GM18505 (cell line): ENCODE measurements around the gene GDF2.

Experiments
- ATAC-seq: cut with Tn5 transposase; IDR thresholded peaks from one replicate; pipeline ENCODE4 v1.9.1; 2021; ENCODE audit not compliant: unreplicated experiment
- POLR2A ChIP-seq: IDR thresholded peaks from 4 replicates; pipeline ENCODE4 v1.6.1; 2011; ENCODE audit warnings: borderline replicate concordance; ENCODE audit not compliant: insufficient read depth, insufficient read length; ENCODE audit errors: extremely low read depth

GDF2 gene

GRCh38 chr10:47286116-47286505, 36.1 kb upstream of the GDF2 start:
- no peak for TF ChIP-seq POLR2A
- ATAC-seq = no peak

DNA sequence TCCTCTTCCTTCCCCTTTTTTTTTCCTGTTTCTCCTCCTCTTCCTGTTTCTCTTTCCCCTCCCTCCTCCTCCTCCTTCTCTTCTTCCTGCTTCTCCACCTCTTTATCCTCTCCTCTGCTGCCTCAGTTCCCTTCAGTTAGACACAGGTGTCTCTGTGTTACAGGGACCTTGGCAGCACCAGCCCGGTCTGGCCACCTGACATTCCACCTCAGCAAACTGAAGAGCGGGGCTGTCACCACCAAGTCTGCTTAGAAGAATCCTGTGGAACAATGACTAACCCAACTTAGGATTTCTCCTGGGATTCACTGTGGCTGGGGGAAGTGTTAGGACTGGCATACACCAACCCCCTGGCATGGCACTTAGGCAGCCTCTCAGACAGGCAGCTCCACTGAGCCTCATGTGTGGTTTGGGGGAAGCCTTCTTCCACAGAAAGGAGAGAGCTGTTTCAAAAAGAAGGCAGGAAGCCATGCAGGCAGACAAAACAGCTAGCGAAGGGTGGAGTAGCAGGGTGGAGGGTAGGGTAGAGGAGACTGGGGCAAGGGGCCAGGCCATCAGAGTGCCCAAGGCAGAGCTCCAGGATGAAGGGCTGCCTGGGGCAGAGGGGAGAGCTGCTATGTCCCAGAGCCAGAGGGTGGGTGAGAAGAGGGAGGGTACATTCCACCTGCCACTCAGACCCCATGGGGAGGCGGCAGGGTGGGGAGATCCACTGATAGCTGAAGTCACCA, 35.5 kb upstream of the GDF2 start:
- no peak for TF ChIP-seq POLR2A
- ATAC-seq = no peak

GRCh38 chr10:47287365-47287802, 34.9 kb upstream of the GDF2 start:
- TF ChIP-seq POLR2A = no peak
- ATAC-seq = no peak

DNA sequence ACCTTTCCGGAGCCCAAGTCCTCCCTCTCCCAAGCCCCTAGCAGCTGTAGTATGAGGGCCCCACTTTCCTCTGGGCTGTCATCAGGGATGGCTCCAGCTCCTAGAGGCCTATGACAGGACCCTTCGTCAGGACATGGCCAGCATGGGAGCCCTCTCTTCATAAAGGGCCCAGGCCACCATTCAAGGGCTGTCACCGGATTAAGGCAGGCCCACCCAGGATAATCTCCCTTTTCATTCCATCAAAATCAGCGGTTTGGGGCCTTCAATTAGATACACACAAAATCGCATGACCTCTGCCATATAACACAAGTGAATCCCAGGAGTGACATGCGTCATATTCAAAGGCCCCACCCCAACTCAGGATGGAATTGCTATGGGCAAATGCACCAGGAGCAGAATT, 34.4 kb upstream of the GDF2 start:
- TF ChIP-seq POLR2A = no peak
- ATAC-seq = no peak

DNA sequence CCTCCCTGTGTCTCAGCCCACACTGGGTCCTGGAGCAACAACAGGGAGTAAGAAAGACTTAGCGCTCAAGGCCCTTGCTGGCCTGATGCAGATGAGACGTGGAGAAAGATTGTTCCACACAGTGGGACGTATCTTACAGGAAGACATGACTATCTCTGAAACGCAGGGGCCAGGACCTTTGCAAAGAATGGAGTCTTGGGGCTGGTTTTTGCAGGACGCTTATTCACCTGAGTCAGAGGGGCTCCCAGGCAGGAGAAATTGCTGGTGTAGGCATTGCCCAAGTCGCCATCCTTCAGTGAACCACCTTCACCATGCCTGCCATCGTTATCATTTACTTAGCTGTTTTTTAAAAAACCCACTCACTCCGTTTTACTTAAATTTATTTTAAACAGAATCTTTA, 34.0 kb upstream of the GDF2 start:
- no peak for TF ChIP-seq POLR2A
- ATAC-seq = no peak

DNA sequence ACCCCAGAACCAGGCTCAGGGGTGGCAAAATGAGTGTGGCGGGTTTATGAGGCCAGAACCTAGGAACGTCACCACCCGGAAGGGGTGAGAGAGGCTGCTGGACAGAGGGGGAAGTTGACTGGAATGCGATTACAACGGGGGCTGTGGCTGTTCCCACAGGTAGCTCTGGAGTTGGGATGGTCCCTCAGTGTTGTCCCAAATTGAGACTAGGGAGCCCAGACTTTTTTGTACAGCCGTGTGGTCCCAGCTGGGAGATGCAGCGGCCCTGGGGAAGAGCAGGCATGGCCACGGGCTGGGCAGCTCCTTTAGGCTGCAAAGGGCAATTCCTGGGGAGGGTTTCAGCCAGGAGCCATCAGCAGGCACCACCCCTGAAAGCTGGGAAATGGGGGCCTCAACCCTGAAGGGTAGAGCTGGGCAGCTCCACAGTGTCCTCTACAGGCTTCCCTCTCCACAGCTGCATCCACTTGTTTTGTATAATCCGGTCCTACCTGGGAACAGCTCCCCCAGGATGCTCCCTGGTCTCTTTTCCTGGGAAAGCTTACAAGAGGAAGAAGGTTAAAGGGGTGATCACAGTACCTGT, 33.2 kb upstream of the GDF2 start:
- no peak for TF ChIP-seq POLR2A
- ATAC-seq = no peak

- TF ChIP-seq POLR2A = no peak
- no peak for ATAC-seq
Measured at GRCh38 chr10:47289921-47290320, 32.3 kb upstream of the GDF2 start.

DNA sequence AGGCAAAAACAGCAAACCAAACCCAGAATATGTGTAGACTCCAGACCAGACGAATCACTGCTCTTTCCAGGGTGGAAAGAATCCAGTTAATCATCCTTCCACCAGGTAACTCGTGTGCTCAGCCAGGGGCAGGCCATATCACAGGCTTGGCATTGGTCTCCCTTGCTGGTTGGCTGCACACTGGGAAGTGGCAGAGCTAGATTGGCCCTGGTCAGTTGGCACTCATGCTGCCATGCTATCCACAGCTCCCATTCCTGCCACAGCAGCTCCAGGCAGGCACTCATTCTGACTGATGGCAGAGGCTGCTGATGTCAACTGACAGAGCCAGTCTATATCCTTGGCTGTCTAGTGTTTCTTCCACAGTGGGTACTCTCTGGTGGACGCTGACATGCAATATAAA, 31.9 kb upstream of the GDF2 start:
- no peak for ATAC-seq
- TF ChIP-seq POLR2A = no peak

- no peak for ATAC-seq
Measured at GRCh38 chr10:47291682-47292081, 30.6 kb upstream of the GDF2 start.

GRCh38 chr10:47294057-47294456, 28.2 kb upstream of the GDF2 start:
- TF ChIP-seq POLR2A = no peak
- ATAC-seq = no peak

More at GRCh38 chr10:47291682-47292081, 30.6 kb upstream of the GDF2 start:
- no peak for TF ChIP-seq POLR2A

- ATAC-seq = no peak
- TF ChIP-seq POLR2A = no peak
Measured at GRCh38 chr10:47294501-47294900, 27.8 kb upstream of the GDF2 start.

DNA sequence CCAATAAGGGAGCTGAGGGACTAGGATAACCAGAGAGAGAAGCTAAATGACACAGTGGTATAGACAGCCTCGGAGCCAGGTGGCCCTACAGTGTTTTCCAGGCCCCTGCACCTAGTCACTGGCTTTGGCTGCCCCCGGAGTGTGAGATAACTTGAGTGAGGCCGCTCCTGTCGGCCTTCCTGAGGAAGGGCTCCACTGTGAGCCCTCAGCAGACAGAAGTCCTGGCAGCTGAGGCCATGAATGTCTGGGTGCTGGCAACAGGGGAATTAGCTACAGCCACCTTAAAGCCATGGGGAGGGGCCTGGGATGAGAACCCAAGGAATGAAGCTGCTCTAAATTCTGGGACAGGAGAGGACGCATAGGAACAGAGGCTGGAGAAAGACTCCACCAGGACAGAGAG, 26.8 kb upstream of the GDF2 start:
- TF ChIP-seq POLR2A = no peak
- no peak for ATAC-seq

GRCh38 chr10:47296156-47296894, 25.9 kb upstream of the GDF2 start:
- no peak for TF ChIP-seq POLR2A
- ATAC-seq = no peak

DNA sequence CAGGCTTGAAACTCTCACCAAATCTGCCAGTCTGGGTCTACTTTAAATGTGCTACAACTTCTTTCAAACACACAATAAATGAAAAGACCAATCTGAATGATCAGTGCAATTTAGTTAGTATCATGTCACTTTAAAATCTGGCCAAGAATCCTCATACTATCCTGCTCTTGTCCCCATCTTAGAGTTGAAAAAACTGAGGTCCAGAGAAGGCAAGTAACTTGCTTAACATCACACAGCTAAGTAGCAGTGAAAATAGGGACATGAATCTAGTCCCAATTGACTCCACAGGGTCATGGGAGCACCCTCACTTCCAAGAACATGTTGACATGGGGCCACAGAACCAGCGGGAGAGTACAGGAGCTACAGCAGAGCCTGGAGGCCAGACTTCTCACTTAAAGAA, 25.3 kb upstream of the GDF2 start:
- no peak for ATAC-seq
- TF ChIP-seq POLR2A = no peak
